SU-DHL-6 (cell line): Measurements from ENCODE around the gene LEP.

Experiments
- H2AFZ ChIP-seq: fragments of 200-600 bp; sonication (generic); 2 replicates; pipeline ENCODE4 v1.6.1; 2014; ENCODE audit warnings: low read depth, mild to moderate bottlenecking, moderate library complexity, mixed read lengths, antibody characterized with exemption, low read length; ENCODE audit not compliant: severe bottlenecking
- H3F3A ChIP-seq: fragments of 200-600 bp; shearing (Covaris generic); 2 replicates; pipeline ENCODE4 v1.6.0; 2016; ENCODE audit warnings: antibody characterized with exemption, mild to moderate bottlenecking; ENCODE audit not compliant: insufficient read depth
- H3K27ac ChIP-seq: fragments of 200-600 bp; sonication (generic); 2 replicates; pipeline ENCODE4 v1.5.1; 2016; ENCODE audit warnings: low read depth, mild to moderate bottlenecking, low read length, moderate library complexity, mixed read lengths
- H3K27me3 ChIP-seq: fragments of 200-600 bp; sonication (generic), shearing (Covaris generic); 2 replicates; pipeline ENCODE4 v1.6.0; 2014; ENCODE audit warnings: mild to moderate bottlenecking, low read length
- H3K36me3 ChIP-seq: fragments of 200-600 bp; sonication (generic); 2 replicates; pipeline ENCODE4 v1.6.1; 2014; ENCODE audit warnings: mild to moderate bottlenecking, low read length, mixed read lengths
- H3K4me2 ChIP-seq: fragments of 300-600, 200-600 bp; shearing (Covaris generic), sonication (generic); 2 replicates; pipeline ENCODE4 v1.6.0; 2014; ENCODE audit warnings: low read length, low read depth, mild to moderate bottlenecking; ENCODE audit not compliant: poor library complexity, severe bottlenecking
- H3K4me3 ChIP-seq: fragments of 200-600 bp; sonication (generic); 2 replicates; pipeline ENCODE4 v1.5.1; 2014; ENCODE audit warnings: antibody characterized with exemption, low read length, mild to moderate bottlenecking, mixed read lengths; ENCODE audit not compliant: insufficient read depth, poor library complexity, severe bottlenecking
- H3K79me2 ChIP-seq: fragments of 200-600 bp; sonication (generic); 2 replicates; pipeline ENCODE4 v1.6.1; 2014; ENCODE audit warnings: mild to moderate bottlenecking, low read length, moderate library complexity; ENCODE audit not compliant: insufficient read depth
- H3K9ac ChIP-seq: fragments of 200-600 bp; sonication (generic); 2 replicates; pipeline ENCODE4 v1.7.0; 2014; ENCODE audit warnings: mild to moderate bottlenecking, low read length
- H3K9me2 ChIP-seq: fragments of 200-600 bp; sonication (generic); replicated peaks from 2 replicates; pipeline ENCODE4 v1.6.1; 2014; ENCODE audit warnings: low read length; ENCODE audit not compliant: insufficient read depth
- H3K9me3 ChIP-seq: fragments of 200-600 bp; sonication (generic); 2 replicates; pipeline ENCODE4 v1.6.1; 2014; ENCODE audit warnings: low read length, mixed read lengths; ENCODE audit not compliant: insufficient read depth
- H4K20me1 ChIP-seq: fragments of 200-600 bp; sonication (generic); 2 replicates; pipeline ENCODE4 v1.6.1; 2014; ENCODE audit warnings: low read depth, mild to moderate bottlenecking, antibody characterized with exemption, low read length, moderate library complexity, mixed read lengths
- EZH2phosphoT487 ChIP-seq: fragments of 200-600 bp; sonication (generic), shearing (Covaris generic); conservative IDR thresholded peaks from 2 replicates; pipeline ENCODE4 v1.6.1; 2018; ENCODE audit warnings: mild to moderate bottlenecking, antibody characterized with exemption, low read length, moderate library complexity, mixed read lengths
- TF ChIP-seq, protein P1 (sequence below): fragments of 200-600 bp; sonication (generic); IDR thresholded peaks from one replicate; pipeline ENCODE4 v1.5.1; 2017; ENCODE audit warnings: antibody characterized with exemption, mild to moderate bottlenecking, low read length, moderate library complexity; ENCODE audit not compliant: insufficient read depth, poor library complexity, severe bottlenecking

Gene LEP

DNA sequence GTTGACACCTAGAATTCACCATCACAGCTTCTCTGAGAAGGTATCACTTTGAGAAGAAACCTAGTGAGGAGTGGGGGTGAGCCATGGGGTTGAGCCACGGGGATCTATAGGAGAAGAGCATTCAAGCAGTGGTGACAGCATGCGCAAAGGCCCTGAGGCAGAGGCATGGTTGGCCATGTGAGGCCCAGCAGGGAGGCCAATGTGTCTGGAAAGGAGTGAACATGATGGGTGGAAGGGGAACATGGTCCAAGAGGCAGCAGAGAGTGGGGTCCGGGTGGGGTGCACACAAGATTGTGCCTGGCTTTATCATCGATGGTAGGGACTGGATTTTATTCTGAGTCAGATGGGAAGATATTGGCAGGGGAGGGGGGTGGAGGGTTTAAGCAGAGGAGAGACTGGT lies 36.0 kb upstream of the LEP start:
- H3K36me3 ChIP-seq = no peaks in the 10 kb centered on the region
- TF ChIP-seq EZH2phosphoT487 = no peak
- TF ChIP-seq, protein P1, sequence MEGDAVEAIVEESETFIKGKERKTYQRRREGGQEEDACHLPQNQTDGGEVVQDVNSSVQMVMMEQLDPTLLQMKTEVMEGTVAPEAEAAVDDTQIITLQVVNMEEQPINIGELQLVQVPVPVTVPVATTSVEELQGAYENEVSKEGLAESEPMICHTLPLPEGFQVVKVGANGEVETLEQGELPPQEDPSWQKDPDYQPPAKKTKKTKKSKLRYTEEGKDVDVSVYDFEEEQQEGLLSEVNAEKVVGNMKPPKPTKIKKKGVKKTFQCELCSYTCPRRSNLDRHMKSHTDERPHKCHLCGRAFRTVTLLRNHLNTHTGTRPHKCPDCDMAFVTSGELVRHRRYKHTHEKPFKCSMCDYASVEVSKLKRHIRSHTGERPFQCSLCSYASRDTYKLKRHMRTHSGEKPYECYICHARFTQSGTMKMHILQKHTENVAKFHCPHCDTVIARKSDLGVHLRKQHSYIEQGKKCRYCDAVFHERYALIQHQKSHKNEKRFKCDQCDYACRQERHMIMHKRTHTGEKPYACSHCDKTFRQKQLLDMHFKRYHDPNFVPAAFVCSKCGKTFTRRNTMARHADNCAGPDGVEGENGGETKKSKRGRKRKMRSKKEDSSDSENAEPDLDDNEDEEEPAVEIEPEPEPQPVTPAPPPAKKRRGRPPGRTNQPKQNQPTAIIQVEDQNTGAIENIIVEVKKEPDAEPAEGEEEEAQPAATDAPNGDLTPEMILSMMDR = no peak
- H3K4me2 ChIP-seq = no peak overlapping the region

DNA sequence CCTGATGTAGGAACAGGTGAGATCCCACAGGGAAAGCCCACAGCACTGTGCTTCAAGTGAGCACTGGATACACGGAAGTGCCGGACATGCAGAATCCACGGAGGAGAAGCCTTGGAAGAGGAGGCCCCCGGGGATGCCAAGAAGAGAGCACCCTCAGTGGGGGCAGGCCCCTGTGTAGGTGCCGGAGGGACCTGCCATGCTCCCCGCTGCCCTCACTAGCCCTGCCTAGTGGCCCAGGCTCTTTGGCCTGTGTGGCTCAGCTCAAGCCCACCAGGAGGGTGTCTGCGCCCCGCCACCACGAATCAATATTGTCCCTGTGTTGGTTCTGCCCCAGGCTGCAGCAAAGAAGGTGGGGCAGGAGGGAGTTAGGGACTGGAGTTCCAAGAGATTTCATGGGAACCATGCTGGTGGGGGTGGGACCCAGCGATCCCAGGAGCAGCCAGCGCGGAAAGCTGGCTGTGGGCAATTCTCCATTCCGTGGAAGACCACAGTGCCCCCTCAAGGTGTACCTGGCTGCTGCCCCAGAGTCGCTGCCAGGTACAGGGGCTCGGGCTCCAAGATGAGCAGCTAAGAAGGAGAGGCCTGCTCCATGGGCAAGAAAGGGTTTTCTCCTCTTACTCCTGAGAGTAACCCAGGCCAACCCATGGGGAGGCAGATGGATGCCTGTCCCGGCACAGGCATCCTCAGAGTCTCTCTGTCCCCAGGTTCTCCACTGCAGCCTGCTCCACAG lies 34.9 kb upstream of the LEP start:
- no peak overlapping the region for H3K4me2 ChIP-seq
- H3K36me3 ChIP-seq = no peaks in the 10 kb centered on the region
- no peak overlapping the region for H3K9ac ChIP-seq
- no peaks in the 10 kb centered on the region for H3K9me3 ChIP-seq
- no peak overlapping the region for H3K27ac ChIP-seq
- H2AFZ ChIP-seq = no peak overlapping the region
- TF ChIP-seq, protein P1 = no peak
- TF ChIP-seq EZH2phosphoT487 = no peak
- no peak overlapping the region for H3K4me3 ChIP-seq
- no peaks in the 10 kb centered on the region for H4K20me1 ChIP-seq
- no peaks in the 10 kb centered on the region for H3F3A ChIP-seq
- H3K79me2 ChIP-seq = no peaks in the 10 kb centered on the region
- H3K27me3 ChIP-seq = no peaks in the 10 kb centered on the region
- H3K9me2 ChIP-seq = no peaks in the 10 kb centered on the region

More for the DNA sequence above, 36.0 kb upstream of the LEP start:
- Histone ChIP-seq H3K79me2 (no peaks in the 10 kb centered on the region), H3K9me3 (no peaks in the 10 kb centered on the region), H3F3A (no peaks in the 10 kb centered on the region), H3K27me3 (no peaks in the 10 kb centered on the region), H3K4me3 (no peak overlapping the region), H3K9me2 (no peaks in the 10 kb centered on the region), H3K9ac (no peak overlapping the region), H2AFZ (no peak overlapping the region), H4K20me1 (no peaks in the 10 kb centered on the region), H3K27ac (no peak overlapping the region)

DNA sequence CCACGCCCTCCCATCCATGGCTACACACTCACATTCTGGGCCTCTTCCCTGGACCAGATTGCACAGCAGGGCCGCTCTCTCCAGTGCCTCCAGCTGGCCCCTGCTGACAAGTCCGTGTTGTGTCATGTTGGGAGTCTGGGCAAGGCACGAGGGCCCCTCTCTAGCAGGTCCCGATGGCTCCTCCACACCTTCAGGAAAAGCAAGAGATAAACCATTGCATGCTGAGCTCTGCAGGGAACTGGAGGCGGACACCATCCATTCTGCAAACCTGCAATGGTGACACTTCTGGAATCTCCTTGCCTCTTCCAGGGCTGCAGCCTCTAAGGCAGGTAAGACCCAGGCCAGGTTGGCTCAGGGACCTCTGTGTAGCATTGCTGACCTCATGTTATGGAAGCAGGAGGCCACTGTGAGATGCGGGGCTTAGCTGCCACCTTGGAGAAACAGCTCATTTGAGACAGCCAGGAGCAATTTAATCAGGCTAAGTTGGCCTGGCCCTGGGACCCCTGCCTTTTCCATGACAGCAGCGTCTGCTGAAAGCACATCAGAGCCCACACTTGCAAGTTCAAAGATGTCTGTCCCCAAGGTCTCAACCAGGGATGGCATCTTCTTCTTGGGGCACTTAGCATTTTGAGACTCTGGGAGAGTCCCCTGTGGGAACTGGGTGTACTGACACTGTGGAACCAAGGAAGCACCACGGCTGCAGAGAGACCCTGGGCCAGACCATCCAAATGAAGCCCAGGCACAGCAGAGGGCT lies 34.2 kb upstream of the LEP start:
- no peak overlapping the region for H3K4me3 ChIP-seq
- H3K9me2 ChIP-seq = no peaks in the 10 kb centered on the region
- H3K27me3 ChIP-seq = no peaks in the 10 kb centered on the region
- H3K9me3 ChIP-seq = no peaks in the 10 kb centered on the region
- H3K9ac ChIP-seq = no peak overlapping the region
- H3F3A ChIP-seq = no peaks in the 10 kb centered on the region
- no peaks in the 10 kb centered on the region for H4K20me1 ChIP-seq
- no peaks in the 10 kb centered on the region for H3K36me3 ChIP-seq
- no peak overlapping the region for H2AFZ ChIP-seq
- H3K79me2 ChIP-seq = no peaks in the 10 kb centered on the region
- TF ChIP-seq, protein P1 = no peak
- no peak for TF ChIP-seq EZH2phosphoT487
- no peak overlapping the region for H3K27ac ChIP-seq
- no peak overlapping the region for H3K4me2 ChIP-seq
